A549 treated with CpdA at 1 μM for 4 hours (cell line): Measurements from ENCODE around the gene SPOCK2. TPM values are rescaled to one million over a fixed set of nuclear protein-coding genes. Genes with fewer than 3 reads are reported as not detected.

Experiments
- total RNA-seq: library from RNA; stranded (reverse); fragments of 200-300 nt; extraction: Qiagen RNA extraction; gene quantifications from 5 replicates; pipeline ENCODE4 v1.2.3, GENCODE V29; 2022; ENCODE audit warnings: low read depth

SPOCK2 gene
- total RNA-seq: 0.34 to 0.61 TPM (median 0.43 TPM) in 5 replicates

GRCh38 chr10:72087969-72088888 lies at the start of gene SPOCK2:
TSS of gene SPOCK2 (minus strand) at chr10:72088551. CDS start at chr10:72088328, 223 bp downstream.

Other genes with a start within 250 kb of the SPOCK2 start
- 836 to 954 TPM (median 903 TPM) in 5 replicates for gene PSAP, start 237.3 kb downstream of the SPOCK2 start, total RNA-seq
- gene CHST3, start 124.2 kb downstream of the SPOCK2 start, total RNA-seq: 34.9 to 42.8 TPM (median 36.6 TPM) in 5 replicates
- gene ANAPC16, start 127.5 kb upstream of the SPOCK2 start, total RNA-seq: 63.8 to 85.3 TPM (median 81.4 TPM) in 5 replicates
- gene ASCC1, start 127.7 kb upstream of the SPOCK2 start, total RNA-seq: 30.2 to 41.3 TPM (median 31.6 TPM) in 5 replicates
- 121 to 181 TPM (median 160 TPM) in 5 replicates for gene DDIT4, start 185.4 kb upstream of the SPOCK2 start, total RNA-seq